HG03460 (cell line): Measurements from ENCODE around the gene FCRL5.
"Not testable (repeated sequence)": the region's sequence is repeated elsewhere in the genome, so short reads cannot be mapped to it uniquely, and the experiment has no call there.

Experiments
- ATAC-seq: cut with Tn5 transposase; IDR thresholded peaks from one replicate; pipeline ENCODE4 v1.9.1; 2021; ENCODE audit not compliant: unreplicated experiment

The FCRL5 gene

DNA sequence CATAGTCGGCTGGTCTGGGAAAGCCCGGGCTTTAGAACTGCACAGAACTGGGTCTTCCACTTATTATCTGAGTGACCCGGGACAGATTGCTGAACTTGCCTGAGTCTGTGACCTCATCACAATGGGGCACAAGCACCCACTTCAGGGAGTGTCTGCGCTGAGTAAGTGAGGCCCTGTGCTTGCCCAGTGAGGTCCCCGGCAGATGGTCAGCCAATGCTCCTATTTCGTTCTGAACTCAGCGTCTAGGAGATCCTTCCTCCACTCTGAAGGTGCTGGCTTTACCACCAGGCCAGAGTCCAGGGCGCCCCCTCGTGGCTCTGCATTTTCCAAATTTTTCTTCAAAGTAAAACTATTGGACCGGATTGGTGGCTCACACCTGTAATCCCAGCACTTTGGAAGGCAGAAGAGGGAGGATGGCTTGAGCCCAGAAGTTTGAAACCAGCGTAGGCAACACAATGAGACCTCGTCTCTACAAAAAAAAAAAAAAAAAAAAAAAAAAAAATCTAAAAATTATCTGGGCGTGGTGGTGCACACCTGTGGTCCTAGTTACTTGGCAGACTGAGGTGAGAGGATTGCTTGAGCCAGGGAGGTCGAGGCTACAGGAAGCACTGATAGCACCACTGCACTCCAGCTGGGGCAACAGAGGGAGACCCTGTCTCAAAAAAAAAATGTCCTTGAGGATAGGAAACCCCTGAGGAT, 61.7 kb downstream of the FCRL5 start:
- no peak for ATAC-seq

DNA sequence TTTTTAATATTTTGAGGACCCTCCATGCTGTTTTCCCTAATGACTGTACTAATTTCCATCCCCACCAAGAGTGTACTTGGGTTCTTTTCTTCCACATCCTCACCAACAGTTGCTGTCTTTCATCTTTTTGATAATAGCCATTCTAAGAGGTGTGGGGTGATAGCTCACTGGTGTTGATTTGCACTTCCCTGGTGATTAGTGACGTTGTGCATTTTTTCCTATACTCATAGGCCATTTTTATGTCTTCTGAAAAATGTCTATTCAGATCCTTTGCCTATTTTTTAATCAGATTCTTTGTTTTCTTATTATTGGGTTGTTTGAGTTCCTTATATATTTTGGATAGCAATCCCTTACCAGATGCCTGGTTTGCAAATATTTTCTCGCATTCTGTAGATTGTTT, 64.2 kb downstream of the FCRL5 start:
- no peak for ATAC-seq

DNA sequence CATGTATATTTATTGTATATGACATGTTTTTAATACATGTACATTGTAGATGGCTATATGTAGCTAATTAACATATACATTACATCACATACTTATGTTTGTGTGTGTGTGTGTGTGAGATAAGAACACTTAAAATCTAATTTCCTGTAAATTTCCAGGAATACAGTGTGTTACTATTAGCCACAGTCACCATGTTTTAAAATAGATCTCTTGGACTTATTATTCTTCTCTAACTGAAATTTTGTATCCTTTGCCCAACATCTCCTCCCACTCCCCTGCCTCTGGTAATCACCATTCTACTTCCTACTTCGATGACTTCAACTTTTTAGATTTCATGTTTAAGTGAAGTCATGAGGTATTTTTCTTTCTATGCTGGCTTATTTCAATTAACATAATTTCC, 64.8 kb downstream of the FCRL5 start:
- no peak for ATAC-seq

DNA sequence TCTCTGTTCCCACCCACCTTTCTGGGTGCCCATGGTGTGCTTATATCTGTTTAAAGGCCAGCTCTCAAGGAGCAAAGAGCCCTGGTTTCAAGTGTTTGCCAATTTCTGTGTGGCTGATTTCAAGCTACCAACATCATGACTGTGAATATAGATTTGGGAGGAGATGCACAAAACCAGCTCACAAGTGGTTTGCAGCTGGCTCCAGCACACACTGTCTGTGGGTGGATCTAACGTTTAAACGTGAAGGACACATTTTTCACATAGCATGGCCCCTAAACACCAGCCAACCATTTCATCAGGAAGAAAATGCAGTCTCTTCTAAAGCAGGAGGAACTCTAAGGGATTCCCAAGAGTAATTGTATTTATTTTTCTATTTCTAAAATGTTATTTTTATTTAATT, 65.2 kb downstream of the FCRL5 start:
- no peak for ATAC-seq

DNA sequence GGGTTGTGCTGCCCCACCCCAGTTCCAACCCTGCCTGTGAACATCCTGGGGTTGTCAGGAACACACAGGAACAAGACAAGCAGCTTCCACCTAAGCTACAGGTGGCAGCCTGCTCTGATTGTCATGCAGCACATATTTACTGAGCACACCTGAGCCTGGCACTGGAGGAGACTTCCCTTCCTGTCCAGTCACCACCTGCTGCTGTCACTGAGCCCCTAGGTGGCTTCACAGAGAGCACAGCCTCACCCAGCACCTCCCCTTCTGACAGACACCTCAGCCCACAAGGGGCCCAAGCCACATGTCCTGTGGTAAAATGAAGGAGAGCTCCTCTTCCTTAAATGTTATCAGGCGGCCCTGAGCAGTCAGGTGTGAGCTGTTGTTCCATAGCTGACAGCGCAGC, 65.9 kb downstream of the FCRL5 start:
- not testable (repeated sequence) for ATAC-seq

DNA sequence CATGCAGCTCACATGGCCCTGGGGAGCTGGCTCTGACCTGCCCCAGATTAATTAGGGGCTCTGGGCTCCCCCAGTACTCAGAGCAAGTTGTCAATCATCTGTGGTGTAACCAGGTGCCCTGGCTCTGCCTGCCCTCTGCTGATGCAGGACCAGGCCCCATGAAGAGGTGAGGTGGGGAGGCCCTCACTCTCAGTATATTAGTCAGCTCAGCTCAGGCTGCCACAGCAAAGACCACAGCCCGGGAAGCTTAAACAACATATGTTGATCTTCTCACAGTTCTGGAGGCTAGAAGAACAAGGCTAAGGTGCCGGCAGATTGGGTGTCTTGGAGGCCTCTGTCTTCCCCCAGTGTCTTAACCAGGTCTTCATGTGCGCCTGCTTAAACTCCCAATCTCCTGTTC, 66.5 kb downstream of the FCRL5 start:
- ATAC-seq, result no peak

DNA sequence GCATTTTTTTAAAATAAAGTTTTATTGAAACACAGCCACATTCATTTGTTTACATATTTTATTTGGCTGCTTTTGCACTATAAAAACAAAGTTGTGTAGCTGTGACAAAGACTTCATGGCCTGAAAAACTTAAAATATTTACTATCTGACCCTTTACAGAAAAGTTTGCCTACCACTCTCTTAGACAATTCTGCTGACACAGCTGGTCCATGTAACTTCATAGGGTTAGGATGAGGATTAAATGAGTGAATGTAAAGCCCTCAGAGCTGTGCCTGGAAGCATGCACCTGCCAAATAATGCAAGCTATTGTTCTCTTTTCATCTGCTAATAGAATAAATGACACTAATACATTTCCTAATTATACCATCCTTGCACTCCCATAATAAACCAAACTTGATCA, 67.7 kb downstream of the FCRL5 start:
- ATAC-seq, result no peak

DNA sequence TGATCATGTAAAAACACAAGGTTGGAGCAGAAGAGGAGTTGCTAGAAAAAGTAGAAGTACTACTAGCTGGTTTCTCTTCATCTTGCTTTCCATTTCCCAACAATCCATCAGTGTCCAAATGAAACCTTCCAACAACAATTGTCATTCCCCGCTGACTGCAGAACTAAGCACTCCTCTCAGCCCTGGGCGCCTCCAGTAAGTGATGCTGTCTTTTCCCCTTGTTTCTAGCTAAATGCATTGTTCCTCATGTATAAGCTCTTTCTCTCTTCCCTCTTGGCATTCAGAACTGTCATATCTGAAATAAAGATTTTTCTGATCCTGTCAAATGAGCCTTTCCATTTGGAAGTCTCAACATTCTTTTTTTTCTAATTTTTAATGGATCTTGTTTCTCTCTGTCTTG, 68.7 kb downstream of the FCRL5 start:
- ATAC-seq, result no peak

DNA sequence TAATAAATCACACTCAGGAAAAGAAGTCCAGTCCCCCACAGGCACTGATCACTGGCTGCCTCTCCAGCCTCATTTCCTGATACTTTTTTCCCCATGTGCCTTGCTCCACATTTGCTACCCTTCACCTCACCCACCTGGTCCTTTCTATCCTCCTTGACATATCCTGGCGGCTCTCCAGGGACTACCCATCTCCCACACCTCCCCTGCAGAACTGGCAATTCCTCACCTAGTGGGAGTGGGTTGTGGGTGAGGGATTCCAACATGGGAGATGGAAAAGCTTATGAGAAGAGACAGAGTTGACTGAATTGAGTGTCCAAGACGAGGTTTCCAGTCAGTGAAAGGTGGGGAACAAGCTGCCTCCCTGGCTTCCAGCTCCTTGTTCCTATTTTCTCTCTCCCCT, 69.6 kb downstream of the FCRL5 start:
- no peak for ATAC-seq

DNA sequence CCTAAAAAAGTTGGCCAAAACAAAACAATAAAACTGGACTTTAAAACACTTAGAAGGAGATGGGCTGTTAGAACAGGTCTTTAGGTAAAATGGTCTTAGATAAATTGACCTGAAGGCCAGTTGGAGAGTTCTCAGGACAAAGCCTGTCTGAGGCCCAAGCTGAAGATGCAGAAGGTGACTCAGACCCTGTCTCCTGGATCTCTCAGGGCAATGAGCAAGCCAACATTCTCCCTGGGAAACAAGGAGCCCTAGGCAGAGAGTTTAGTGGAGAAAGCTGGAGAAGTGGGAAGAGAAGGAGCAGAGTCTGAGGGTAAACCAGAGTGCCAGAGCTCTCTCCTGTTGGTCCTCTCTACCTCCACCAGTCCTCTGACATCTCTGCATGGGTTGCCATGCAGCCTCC, 70.1 kb downstream of the FCRL5 start:
- ATAC-seq, result no peak

DNA sequence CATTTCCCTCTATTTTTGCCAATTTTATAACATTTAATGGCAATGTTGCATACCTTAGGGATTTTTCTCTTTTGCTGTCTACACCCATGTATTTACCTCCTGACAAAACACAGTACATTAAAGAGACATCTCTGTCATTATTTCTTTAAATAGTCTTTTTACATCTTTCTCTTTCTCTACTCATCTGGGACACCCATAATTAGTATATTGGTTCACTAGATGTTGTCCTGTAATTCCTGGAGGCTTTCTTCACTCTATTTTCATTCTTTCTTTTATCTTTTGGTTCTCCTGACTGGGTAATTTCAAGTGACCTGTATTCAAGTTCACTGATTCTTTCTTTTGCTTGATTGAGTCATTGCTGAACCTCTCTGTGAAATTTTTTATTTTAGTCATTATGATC, 74.3 kb downstream of the FCRL5 start:
- ATAC-seq, result no peak

DNA sequence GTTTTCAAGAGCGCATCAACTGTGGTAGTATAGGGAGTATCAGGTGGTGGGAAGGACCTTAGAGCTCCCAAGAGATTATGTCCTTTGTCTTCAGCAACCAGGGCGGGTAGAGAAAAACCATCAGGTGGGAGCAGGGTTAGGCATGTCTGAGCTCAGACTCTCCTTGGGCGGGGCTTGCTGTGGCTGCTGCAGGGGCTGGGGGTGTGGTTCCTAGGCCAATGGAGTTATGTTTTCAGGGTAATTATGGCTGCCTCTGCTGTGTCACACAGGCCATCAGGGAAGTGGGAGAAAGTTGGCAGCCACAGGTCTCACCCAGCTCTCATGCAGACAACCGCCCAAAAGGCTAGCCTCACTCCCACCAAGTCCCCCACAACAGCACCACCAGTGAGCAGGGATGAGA, 74.9 kb downstream of the FCRL5 start:
- no peak for ATAC-seq

DNA sequence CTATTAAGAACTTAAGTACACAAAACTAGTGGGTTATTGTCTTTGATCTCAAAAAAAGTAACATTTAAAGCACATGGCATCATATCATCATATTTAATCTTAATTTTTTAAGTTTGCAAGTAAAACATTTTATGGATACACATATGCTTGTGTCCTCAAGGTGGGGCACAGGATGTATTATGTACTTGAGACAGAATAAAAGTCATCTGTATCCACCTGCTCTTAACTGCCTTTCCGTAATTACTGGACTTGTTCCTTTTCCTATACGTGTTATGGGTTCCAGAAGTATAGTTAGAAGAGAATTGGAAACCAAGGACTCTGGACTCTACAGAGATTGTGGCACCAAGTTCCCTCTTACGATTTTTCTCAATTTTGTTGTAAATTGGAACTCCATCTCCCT, 79.4 kb downstream of the FCRL5 start:
- ATAC-seq, result no peak

DNA sequence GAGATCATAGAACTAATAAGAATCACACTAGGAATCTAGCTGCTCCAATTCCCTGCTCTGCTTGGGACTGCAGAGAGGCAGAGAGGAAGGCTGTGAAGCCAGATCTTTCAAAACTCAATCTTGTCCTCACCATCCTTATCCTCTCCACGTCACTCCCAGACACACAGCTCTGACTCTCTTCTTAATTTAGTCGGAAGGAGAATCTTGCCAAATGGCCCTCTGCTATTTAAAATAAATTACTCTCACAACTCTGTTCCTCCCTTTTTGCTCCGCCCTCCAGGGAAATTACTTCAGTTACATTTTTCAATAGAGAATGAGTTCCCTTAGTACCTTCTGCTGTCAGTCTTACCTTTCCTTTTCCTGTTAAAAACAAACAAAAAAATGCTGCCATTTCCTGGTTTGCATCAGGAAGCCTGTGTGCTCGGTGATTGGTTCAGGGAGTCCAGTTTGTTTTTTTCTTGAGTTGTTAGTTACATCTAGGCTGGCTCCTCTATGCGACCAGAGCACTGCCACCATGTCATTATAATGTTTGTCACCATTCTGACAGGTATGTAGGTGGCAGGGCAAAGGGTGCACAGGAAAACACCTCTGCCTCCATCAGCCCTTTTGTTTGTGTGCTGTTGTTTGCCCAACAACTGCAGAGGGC, 80.1 kb downstream of the FCRL5 start:
- no peak for ATAC-seq

DNA sequence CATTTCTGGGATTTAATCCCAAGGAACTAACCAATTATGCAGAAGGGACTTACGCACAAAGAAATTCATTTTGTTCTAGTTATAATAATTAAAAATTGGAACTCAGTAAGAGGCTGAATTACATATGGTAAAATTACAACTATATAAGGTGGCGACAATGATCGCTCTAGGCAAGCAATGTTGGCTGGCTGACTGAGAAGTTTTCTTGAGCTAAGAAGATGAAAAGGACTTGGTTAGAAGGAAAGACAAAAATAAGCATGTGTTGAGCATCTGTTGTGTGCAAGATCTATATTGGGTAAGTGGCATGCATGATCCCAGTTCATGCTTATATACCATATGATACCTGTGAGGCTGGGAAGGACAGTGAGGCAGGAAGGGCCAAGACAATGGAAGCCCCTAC, 80.8 kb downstream of the FCRL5 start:
- no peak for ATAC-seq

DNA sequence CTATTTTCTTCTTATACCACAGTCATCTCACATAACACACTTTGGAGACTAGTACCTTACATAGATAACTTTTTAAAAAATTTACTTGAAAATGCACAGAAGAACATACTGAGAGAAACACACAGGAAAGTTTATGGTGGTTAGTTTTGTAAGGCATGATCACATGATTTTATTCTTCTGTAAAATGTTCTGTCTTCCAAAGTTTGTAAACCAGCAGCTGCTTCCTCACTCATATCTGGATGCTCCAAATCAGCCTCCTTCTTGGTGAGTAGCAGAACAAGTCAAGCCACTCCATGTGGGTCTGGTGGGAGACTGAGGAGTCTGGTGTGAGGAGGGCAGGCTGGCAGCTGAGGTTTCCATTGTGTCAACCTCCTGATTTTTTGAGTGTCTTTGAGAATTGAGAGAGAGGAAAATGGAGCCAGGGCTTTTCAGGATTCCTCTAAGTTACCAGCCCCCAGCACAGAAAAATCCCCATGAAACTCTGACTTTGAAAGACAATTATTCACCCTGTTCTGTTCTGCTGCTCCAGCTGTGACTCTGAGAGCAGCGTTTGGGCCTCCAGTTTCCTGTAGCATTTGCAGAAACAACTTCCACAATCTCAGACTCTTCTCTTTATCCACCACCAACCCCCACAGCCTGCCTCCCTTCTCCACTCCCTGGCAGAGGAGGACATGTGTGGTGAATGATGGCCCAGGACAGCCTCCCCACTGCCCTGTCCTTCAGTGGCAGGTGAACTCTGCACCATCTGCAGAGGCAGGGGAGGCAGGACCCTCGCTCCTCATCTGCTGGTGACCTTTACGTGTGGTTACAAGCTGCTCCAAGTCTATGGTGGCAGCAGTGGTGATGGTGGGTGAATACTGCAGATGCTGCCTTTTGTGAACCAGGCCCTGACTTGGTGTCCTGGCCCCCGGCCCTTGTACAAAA, 82.3 kb downstream of the FCRL5 start:
- no peak for ATAC-seq

DNA sequence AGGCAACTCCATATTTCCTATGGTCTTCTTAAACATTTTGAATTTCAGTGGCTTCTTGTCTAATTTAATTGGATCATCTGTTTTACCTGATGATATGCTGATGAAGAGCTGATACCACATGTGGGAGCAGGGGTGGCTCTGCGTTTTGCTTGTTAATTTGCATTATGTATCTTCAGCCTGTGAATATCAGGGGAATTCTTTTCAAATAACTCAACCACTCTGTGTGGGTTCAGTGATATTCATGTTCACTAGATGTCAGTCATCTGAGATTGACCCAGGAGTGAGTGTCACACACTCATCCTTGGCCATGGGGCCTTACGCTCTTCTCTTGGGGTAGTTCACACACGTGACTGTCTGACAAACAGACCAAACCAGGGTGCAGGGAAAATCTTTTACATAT, 83.0 kb downstream of the FCRL5 start:
- ATAC-seq, result no peak

DNA sequence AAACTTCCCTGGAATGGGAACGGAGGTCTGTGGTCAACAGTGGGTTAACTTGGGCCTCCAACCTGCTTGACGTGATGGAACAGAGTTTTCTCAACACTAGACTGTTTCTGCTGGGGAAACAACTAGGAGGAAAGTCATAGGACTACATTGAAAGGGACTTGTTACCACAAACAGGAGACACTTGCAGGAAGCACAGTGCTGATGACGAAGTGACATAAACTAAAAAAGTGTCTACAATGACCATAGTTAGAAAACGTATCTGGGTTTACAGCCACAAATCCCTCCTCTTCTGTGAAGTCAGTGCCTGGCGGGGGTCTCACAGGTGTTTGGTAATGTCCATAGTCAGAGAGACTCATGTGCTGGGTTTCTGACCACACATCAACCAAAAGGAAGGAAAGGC, 86.3 kb downstream of the FCRL5 start:
- no peak for ATAC-seq
